ENCODE results near the gene NDOR1.
"Not testable (repeated sequence)": the region's sequence is repeated elsewhere in the genome, so short reads cannot be mapped to it uniquely, and the experiment has no call there.

Gene NDOR1

DNA sequence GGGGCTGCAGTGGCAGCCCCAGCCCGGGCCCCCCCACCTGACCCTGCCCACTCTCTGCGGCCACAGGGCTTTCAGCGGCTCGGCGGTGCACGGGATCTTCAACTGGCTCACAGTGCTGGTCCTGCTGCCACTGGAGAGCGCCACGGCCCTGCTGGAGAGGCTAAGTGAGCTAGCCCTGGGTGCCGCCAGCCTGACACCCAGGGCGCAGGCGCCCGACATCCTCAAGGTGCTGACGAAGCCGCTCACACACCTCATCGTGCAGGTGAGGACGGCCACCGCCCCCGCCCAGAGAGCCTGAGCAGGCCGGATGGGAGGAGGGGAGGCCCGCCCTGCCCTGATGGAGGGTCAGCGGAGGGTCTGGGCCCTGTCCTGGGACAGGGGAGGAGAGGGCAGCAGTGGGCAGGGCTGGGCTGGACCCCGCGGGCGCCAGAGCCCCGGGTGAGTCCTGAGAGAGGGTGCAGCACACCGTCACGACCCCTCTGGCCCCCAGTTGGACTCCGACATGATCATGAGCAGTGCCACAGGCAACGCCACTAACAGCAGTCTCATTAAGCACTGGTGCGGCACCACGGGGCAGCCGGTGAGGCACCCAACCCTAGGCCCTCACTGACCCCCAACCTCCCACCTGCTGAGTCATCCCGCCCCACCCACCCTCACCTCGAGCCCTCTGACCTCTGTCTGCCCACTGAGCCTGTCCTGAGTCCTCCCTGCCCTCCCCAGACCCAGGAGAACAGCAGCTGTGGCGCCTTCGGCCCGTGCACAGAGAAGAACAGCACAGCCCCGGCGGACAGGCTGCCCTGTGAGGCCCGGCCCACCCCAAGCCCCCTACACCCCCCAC, 27.9 kb downstream of the NDOR1 start:
- FAIRE-seq: no peak

DNA sequence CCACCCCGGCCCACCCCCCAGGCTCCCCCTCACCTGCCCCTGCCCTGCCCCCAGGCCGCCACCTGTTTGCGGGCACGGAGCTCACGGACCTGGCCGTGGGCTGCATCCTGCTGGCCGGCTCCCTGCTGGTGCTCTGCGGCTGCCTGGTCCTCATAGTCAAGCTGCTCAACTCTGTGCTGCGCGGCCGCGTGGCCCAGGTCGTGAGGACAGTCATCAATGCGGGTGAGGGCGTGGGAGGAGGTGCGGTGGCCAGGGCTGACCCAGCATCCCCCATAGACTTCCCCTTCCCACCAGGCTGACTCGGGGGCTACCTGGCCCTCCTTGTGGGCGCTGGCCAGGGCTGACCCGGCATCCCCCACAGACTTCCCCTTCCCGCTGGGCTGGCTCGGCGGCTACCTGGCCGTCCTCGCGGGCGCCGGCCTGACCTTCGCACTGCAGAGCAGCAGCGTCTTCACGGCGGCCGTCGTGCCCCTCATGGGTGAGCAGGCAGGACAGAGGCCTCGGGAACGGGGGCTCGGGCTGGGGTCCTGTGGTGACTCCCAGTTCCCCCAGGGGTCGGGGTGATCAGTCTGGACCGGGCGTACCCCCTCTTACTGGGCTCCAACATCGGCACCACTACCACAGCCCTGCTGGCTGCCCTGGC, 28.7 kb downstream of the NDOR1 start:
- FAIRE-seq: no peak

DNA sequence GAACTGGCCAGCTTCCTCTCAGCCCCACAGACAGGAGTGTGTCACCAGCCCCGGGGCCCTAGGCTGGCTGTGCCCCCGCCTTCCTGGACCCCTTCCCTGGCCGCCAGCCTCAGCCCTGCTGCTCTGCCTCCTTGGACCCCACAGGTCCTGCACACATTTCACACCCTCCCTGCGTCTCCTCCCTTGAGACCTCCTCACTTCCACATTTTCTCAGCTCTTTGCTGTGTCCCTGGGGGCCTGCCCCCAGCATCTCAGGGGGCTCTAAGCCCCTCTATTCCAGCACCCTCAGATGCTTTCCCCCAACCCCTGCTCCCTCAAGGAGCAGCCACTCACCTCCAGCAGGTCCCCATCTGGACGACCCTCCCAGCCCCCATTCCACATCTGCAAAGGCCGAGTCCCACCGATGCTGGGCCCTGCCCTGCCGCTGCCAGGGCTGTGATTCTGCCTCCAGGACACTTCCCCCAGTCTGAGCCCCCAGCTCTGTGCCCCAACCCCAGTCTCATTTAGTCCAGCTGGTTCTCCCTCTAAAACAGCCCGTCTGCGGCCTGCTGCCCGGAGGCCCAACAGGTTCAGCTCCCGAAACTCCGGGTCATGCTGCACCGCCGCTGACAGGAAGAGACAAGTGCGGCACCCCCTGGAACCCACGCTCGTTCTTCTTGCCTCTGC, 29.4 kb downstream of the NDOR1 start:
- no peak for FAIRE-seq

DNA sequence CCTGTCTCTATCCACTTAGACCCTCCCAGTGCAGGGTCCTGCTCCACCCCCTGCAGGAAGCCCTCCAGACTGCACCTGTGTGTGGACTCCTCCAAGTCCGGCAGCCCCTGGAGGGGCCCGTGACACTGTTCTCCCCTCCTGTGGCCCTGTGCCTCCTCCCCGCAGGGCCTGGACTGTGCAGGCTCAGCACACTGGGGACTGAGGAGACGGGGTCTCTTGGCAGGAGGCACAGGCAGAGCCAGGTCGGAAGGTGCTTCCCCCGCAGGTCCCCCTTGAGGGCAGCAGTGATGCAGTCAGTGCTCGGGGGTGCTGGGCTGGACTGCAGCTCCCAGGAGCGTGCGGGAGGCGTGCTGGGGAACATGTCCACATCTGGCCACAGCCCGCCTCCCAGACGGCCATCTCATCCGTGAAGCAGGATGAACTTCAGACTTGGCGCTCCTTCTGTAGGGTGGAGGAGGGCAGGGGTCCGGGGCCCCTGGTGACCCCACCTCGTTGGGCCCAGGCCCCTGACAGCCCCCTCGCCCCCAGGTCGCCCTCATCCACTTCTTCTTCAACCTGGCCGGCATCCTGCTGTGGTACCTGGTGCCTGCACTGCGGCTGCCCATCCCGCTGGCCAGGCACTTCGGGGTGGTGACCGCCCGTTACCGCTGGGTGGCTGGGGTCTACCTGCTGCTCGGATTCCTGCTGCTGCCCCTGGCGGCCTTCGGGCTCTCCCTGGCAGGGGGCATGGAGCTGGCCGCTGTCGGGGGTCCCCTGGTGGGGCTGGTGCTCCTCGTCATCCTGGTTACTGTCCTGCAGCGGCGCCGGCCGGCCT, 30.1 kb downstream of the NDOR1 start:
- no peak for FAIRE-seq

DNA sequence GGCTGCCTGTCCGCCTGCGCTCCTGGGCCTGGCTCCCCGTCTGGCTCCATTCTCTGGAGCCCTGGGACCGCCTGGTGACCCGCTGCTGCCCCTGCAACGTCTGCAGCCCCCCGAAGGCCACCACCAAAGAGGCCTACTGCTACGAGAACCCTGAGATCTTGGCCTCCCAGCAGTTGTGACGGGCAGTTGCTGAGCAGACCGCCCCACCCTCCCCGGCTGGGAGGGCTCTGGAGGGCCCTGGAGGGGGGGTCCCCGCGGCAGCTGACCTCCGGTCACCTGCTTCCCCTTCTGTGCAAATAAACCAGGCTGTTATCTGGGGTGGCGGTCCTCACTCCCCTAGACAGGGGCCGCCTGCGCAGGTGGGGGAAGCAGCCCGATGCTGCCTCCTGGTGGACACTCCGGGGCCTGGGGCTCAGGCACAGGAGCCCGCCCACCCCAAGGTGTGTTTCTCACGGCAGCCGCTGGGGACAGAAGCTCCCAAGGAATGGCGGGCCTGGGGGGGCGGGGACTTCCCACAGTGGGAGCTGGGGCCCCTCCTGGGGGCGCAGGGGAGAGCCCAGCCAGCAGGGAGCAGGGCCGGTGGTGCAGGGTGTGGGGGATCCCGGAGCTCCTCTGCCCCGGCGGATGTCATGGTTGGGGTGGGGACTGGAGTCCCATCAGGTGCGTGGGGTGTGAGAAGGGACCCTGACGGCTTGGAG, 30.9 kb downstream of the NDOR1 start:
- FAIRE-seq: no peak

DNA sequence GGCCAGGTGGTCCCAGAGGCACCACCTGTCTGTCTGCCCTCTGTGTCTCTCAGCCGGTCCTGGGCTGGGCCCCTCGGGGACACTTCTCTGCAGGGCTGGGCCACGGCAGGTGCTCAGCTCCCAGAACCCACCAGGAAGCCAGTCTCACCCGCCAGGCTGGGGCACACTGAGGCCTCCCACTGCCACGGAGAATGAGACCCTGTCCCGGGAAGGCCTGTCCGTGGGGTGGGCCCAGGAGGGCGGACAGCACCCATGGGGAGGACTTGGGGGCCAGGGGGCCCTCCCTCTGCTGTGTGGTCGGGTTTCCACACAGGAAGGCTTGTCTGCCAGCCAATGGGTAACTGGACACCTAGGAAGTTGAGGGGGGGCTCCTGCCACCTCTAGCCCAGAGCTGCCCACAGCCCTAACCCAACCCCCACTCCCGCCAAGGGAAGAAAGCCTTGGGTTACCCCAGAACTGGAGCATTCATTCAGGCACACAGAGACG, 31.5 kb downstream of the NDOR1 start:
- no peak for FAIRE-seq

DNA sequence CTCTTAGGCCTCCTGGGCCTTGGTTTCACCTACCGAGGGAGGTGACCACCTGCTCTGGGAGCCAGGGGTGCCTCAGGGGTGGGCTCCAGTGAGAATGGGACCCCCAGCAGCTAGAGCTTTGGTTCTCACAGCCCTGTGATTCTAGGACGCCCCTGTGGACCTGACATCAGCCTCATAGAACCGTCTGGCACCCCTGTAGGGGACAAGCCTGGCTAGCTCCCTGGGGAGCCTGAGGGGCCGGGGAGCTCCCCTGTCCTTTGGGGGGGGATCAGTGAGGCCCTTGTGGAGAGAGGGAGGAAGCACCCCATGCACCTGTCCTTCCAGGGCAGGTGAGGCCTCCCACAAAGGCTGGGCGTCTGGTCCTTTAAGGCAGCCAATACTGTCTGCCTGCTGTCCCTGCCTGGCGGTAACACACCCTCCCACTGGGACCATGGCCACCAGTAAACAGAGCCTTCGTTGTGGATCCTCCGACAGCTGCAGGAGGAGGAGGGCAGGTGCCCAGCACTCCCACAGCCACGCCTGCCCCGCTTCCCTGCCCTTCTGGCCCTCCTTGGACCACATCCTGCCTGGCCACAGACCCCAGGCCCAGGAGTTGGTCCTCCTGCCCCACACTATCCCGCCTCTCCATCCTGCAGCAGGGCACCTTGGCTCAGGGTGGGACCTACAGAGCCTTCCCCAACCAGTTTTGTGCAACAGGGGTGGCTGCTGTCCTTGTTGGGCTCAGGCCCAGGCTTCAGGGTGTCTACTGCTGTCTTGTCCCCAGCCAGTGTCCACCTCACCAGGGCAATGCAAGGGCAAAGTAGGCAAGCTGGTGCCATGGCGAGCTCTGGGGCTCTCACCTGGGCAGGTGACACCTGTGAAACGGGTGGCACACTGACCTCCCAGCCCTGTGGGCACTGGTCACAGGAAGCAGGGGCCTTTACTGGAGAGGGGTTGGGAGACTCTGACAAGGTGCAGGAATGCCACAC, 32.5 kb downstream of the NDOR1 start:
- no peak for FAIRE-seq

DNA sequence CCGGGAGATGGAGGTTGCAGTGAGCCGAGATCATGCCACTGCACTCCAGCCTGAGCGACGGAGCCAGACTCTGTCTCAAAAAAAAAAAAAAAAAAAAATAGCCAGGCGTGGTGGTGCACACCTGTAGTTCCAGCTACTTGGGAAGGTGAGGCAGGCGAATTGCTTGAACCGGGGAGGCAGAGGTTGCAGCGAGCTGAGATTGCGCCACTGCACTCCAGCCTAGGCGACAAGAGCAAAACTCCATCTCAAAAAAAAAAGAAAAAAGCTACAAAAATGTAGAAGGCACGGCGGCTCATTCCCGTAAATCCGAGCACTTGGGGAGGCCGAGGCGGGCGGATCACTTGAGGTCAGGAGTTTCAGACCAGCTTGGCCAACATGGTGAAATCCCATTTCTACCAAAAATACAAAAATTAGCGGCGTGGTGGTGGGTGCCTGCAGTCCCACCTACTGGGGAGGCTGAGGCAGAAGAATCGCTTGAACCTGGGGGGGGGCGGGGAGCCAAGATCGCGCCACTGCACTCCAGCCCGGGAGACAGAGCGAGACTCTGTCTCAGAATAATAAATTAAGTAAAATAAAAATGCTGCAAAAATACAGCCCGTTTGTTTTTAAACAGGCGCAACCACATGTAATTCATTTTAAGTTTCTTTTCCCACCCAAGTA, 34.2 kb downstream of the NDOR1 start:
- FAIRE-seq: peak; percentile 88

DNA sequence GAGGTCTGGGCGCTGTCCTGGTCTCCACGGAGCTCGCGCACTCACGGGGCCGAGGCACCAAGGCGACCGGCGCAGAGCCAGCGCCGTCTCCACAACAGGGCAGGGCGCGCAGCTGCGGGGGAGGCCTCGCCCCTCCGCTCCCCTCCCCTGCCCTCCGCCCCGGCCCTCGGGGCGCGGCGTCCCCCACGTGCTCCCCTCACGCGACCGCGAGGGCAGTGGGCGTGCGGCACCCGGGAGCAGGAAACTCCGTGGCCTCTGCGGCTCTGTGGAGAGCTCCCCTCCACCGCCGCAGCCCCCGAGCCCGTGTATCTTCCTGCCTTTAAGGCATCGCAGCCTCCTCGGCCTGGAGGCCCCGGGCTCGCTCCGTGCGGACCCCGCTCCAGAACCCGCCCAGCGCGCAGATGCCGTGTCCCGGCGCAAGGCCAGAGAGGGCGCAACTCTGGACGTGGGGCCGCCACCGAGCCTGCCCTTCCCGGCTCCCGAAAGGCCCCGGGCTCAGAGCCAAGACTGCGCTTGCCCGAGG, 34.9 kb downstream of the NDOR1 start:
- FAIRE-seq: no peak

DNA sequence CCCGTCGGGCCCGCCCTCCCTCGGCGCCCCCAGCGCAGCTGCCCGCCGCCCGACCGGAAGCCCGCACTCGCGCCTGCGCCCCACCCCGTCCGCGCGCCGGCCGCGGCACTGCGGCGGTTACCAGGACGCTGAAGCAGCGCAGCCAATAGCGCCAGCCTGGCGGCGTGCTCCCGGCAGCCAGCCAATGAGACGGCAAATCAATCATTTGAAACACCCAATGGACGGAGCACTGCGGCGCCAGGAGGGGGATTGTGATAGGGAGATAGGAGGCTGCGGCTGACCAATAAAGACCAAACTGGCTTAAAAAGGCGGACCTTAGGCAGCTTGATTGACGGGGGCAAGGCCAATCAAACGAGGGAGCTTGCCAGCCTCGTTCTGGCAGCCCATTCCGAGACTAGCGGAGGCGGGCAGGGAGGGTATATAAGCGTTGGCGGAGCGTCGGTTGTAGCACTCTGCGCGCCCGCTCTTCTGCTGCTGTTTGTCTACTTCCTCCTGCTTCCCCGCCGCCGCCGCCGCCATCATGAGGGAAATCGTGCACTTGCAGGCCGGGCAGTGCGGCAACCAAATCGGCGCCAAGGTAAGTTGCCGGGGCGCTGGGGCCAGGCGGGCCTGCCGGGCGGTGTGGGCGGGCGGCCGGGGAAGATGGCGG, 35.5 kb downstream of the NDOR1 start, which contains the start of gene TUBB4B:
TUBB4B (plus strand) TSS at position 447 of the 649 bp plus-strand sequence; CDS start at position 521, 74 bp downstream.
- peak; percentile 98 for FAIRE-seq

DNA sequence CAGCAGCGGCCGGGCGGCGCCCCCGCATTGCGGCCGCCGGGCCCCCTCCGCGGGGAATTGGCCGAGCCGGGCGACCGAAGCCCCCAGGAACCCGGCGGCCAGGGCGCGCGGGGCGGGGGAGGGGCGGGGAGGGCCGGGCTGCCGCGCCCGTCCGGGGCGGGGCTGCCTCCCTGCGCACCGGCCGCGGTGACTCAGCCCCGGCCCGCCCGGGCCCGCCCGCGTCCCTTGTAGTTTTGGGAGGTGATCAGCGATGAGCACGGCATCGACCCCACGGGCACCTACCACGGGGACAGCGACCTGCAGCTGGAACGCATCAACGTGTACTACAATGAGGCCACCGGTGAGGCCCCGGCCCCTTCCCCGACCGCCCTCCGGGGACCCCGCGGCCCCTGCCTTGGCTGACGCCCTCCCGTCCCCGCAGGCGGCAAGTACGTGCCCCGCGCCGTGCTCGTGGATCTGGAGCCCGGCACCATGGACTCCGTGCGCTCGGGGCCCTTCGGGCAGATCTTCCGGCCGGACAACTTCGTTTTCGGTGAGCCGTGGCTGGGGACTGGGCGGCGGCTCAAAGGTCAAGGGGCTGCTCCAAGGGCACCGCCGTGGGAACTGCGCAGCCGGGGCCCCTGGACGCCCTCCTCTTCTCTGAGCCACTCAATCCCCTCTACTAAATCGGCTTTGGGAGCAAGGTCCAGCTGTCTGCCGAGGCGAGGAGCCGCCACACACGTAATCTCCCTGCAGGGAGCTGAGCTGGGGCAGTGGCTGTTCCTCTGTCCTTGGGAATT, 36.2 kb downstream of the NDOR1 start:
- FAIRE-seq: no peak

DNA sequence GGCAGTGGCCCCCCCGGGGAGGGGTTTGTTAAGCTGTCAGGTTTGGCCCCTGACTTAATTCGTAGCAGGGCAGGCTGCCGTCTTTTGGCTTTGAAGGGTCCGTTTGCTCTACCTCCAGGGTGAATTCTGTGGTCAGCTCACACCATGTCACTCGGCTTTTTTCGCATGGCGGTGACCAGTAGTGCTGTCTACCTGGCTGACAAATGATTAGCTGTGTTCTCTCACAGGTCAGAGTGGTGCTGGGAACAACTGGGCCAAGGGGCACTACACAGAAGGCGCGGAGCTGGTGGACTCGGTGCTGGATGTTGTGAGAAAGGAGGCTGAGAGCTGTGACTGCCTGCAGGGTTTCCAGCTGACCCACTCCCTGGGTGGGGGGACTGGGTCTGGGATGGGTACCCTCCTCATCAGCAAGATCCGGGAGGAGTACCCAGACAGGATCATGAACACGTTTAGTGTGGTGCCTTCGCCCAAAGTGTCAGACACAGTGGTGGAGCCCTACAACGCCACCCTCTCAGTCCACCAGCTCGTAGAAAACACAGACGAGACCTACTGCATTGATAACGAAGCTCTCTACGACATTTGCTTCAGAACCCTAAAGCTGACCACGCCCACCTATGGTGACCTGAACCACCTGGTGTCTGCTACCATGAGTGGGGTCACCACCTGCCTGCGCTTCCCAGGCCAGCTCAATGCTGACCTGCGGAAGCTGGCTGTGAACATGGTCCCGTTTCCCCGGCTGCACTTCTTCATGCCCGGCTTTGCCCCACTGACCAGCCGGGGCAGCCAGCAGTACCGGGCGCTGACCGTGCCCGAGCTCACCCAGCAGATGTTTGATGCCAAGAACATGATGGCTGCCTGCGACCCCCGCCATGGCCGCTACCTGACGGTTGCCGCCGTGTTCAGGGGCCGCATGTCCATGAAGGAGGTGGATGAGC, 37.0 kb downstream of the NDOR1 start:
- no peak for FAIRE-seq

DNA sequence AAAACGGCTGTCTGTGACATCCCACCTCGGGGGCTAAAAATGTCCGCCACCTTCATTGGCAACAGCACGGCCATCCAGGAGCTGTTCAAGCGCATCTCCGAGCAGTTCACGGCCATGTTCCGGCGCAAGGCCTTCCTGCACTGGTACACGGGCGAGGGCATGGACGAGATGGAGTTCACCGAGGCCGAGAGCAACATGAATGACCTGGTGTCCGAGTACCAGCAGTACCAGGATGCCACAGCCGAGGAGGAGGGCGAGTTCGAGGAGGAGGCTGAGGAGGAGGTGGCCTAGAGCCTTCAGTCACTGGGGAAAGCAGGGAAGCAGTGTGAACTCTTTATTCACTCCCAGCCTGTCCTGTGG, 37.7 kb downstream of the NDOR1 start:
- not testable (repeated sequence) for FAIRE-seq

DNA sequence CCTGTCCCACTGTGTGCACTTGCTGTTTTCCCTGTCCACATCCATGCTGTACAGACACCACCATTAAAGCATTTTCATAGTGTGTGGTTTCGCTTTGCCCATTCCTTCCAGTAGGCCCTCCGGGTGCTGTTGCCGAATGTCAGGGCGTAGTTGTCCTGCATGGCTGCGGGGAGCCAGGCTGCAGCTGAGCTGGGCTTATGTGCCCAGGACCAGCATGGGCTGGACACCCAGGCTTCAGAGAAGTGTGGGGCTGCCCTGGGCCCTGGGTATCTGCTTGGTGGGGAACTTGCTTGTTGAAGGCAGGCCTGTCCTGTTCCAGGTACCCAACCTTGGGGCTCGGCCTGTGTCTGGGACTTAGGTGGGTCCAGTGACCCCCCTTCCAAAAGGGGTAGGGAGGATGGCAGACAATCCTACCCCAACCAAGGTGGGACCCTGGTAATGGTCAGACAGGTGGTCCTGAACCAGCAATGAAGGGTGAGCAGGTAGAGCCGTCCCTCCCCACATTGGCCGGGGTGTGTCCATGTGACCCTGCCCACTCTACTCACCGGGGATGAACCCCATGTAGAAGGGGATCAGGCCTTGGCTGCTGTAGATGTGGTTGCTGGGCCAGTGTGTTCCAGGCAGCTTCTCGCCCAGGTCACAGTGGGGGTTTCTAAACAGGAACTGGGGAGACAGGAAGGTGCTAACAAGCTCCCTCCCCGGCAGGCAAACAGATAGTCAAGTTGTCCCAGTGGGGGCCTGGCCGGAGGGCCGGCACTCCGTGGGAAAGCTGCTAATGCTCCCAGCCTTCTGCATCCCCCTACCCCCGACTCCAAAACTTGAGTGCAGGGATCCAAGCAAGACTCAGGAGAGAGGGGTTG, 38.4 kb downstream of the NDOR1 start:
- no peak for FAIRE-seq

DNA sequence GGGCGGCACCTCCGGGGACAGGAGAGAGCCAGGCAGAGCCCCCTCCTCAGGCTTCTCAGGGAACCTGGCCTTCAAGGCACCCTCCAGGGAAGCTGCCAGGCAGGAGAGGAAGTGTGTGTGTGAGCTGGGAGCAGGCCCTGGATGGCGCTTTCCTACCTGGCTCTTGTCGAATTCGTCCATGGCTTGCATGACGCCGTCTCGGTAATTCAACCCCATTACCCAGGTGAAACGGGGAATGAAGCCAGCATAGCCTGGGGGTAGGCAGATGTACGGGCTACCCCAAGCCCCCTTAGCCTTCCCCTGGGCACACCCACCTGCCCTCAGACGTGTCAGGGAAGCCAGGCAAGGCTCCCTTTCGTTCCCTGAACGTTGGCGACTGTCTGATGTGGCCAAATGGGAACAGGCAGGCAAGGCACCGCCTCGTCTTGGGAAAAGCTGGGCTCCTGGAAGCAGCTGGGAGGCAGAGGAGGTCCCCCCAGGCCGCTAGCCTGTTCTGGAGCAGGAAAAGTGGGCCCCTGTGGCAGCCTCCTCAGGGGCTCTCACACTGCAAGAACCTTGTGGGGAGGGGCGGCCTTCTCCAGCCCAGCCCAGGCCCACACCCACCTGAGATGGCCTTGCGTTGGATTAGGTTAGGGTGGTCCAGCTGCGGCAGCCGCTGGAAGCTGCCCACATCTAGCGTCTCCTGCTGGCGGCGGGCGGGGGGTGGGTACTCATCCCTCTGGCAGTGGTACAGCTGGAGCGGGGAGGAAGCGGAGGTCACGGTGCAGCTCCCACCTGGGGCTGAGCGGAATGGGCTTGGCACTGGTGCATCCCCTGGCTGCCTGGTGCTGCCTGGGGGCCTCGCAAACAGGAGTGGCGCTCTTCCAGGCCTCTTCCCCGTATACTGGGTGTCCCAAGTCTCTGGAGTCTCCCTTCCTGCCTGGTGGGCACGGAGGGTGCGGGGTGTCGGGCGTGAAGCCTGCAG, 39.3 kb downstream of the NDOR1 start:
- no peak for FAIRE-seq

Data from endometrium (tissue), 2 donors.